Calu3 (cell line): ENCODE results near the gene BPNT1. TPM values are rescaled to one million over a fixed set of nuclear protein-coding genes. Genes with fewer than 3 reads are reported as not detected.

ENCODE experiments used
- BruUV-seq: library from RNA; stranded (reverse); fragments of 400-500 nt; replicated peaks from 2 replicates; lab custom pipeline; 2021; lab: Mats Ljungman, UMichigan
- CTCF ChIA-PET: fragments of 300-600 bp; sonication (Branson Sonifier 250); formaldehyde crosslinking; loops from one replicate; lab custom pipeline; 2022; ENCODE audit warnings: antibody characterized with exemption; lab: Charles Lee
- DNase-seq: peaks from one replicate; pipeline ENCODE4 v3.0.0; 2022
- H3K27ac Mint-ChIP-seq: one replicate; pipeline ENCODE4 v1.8.0; 2022; ENCODE audit warnings: mixed read lengths; ENCODE audit not compliant: unreplicated experiment
- H3K27me3 Mint-ChIP-seq: one replicate; pipeline ENCODE4 v1.8.0; 2022; ENCODE audit warnings: mixed read lengths; ENCODE audit not compliant: unreplicated experiment
- H3K36me3 Mint-ChIP-seq: one replicate; pipeline ENCODE4 v1.8.0; 2022; ENCODE audit warnings: mild to moderate bottlenecking, moderate library complexity, mixed read lengths; ENCODE audit not compliant: insufficient read depth, unreplicated experiment
- H3K4me1 Mint-ChIP-seq: one replicate; pipeline ENCODE4 v1.8.0; 2022; ENCODE audit warnings: mild to moderate bottlenecking, low read depth, mixed read lengths; ENCODE audit not compliant: unreplicated experiment
- H3K4me3 Mint-ChIP-seq: one replicate; pipeline ENCODE4 v1.8.0; 2022; ENCODE audit warnings: mild to moderate bottlenecking, low read depth, moderate library complexity, mixed read lengths; ENCODE audit not compliant: unreplicated experiment
- H3K9me3 Mint-ChIP-seq: one replicate; pipeline ENCODE4 v1.8.0; 2022; ENCODE audit warnings: low read depth, mixed read lengths; ENCODE audit not compliant: unreplicated experiment
- CTCF ChIP-seq: fragments of 200-600 bp; IDR thresholded peaks from one replicate; pipeline ENCODE4 v1.8.0; 2022; ENCODE audit warnings: antibody characterized with exemption; ENCODE audit not compliant: unreplicated experiment
- intact Hi-C: fragments of 100-400 bp; cut with micrococcal nuclease; formaldehyde crosslinking; loops from one replicate; pipeline ENCODE4 v1.10.0; 2022; ENCODE audit not compliant: unreplicated experiment
- microRNA-seq: library from miRNA; unstranded; fragments of <30 nt; microRNA quantifications from one replicate; pipeline ENCODE4 v1.2.0, GENCODE V29; 2022
- total RNA-seq: library from RNA; stranded (reverse); gene quantifications from 2 replicates; pipeline ENCODE4 v1.2.3, GENCODE V29; 2022

BPNT1 gene
- total RNA-seq, 1 experiment from 2014 or later: 46.9 TPM

- CTCF ChIA-PET: no interaction called here
- no peak for DNase-seq
- Mint-ChIP-seq H3K4me3 (no peak overlapping the region), H3K27ac (no peak overlapping the region), H3K36me3 (peaks cover 65% of the 10 kb centered on the region), H3K9me3 (no peaks in the 10 kb centered on the region), H3K4me1 (no peaks in the 10 kb centered on the region), H3K27me3 (no peaks in the 10 kb centered on the region)
- intact Hi-C loops: no loop called here
- no peak for TF ChIP-seq CTCF
- BruUV-seq: no TSS peak
Observed at GRCh38 chr1:220019071-220019470, 70.5 kb downstream of the BPNT1 start.

GRCh38 chr1:220013497-220013896 lies 76.1 kb downstream of the BPNT1 start:
- CTCF ChIA-PET: no interaction called here
- H3K4me3 Mint-ChIP-seq: no peak overlapping the region
- intact Hi-C loops: no loop called here
- no peak for DNase-seq
- H3K9me3 Mint-ChIP-seq: no peaks in the 10 kb centered on the region
- no TSS peak for BruUV-seq
- no peak for TF ChIP-seq CTCF
- H3K4me1 Mint-ChIP-seq: peaks cover 6% of the 10 kb centered on the region
- no peaks in the 10 kb centered on the region for H3K27me3 Mint-ChIP-seq
- no peak overlapping the region for H3K27ac Mint-ChIP-seq
- H3K36me3 Mint-ChIP-seq: peaks cover 59% of the 10 kb centered on the region

DNA sequence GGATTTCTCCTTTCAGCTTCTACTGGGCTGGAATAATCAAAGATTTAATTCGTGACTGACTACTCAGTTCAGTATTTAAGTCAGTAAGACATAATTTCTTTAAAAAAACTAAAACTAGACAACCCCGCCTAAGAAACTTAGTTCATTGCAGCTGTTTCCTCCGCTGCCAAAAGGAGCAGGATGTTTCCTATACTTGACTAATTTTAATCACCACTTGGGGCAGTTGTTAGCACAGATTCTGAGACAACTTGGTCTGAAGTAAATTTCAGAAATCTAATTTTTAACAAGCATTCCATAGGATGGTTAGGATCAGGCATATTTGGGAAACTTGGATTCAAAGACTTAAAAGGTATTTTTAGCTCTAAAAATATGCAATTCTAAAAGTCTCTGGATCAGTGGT lies 77.3 kb downstream of the BPNT1 start:
- Mint-ChIP-seq H3K36me3 (peaks cover 60% of the 10 kb centered on the region), H3K27ac (no peak overlapping the region)

GRCh38 chr1:220011620-220012019 lies 78.0 kb downstream of the BPNT1 start:
- no peak overlapping the region for H3K4me3 Mint-ChIP-seq
- intact Hi-C loops: no loop called here
- peaks cover 18% of the 10 kb centered on the region for H3K4me1 Mint-ChIP-seq
- no peak overlapping the region for H3K27ac Mint-ChIP-seq
- no peak for DNase-seq
- TF ChIP-seq CTCF: no peak
- H3K27me3 Mint-ChIP-seq: no peaks in the 10 kb centered on the region
- peaks cover 58% of the 10 kb centered on the region for H3K36me3 Mint-ChIP-seq
- CTCF ChIA-PET: interaction anchor here (0.6 kb wide), 1 partner anchor 25 kb away, joined by 3 read pairs; no protein-coding TSS in a partner anchor
- no peaks in the 10 kb centered on the region for H3K9me3 Mint-ChIP-seq
- BruUV-seq: no TSS peak

More for the DNA sequence above, 77.3 kb downstream of the BPNT1 start:
- no peaks in the 10 kb centered on the region for H3K27me3 Mint-ChIP-seq
- H3K9me3 Mint-ChIP-seq: no peaks in the 10 kb centered on the region
- DNase-seq: no peak
- H3K4me1 Mint-ChIP-seq: peaks cover 13% of the 10 kb centered on the region
- intact Hi-C loops: no loop called here
- H3K4me3 Mint-ChIP-seq: no peak overlapping the region
- BruUV-seq: no TSS peak
- no peak for TF ChIP-seq CTCF
- CTCF ChIA-PET: no interaction called here

Small RNAs within 50 kb of the gene (microRNA-seq; reads per million reads assigned to microRNA genes)
- gene MIR194-1 (33.1 reads per million, percentile 51 among the genes with 10 or more reads in this experiment), gene MIR215 (57.7 reads per million, percentile 58 among the genes with 10 or more reads in this experiment)

Other genes starting within 250 kb of the BPNT1 start
- 0.32 TPM in 1 of 2 replicates, not detected in the other for gene SLC30A10, start 161.2 kb downstream of the BPNT1 start, total RNA-seq
- gene EPRS1, start 43.3 kb downstream of the BPNT1 start, total RNA-seq: 143 and 155 TPM in 2 replicates
- gene IARS2, start 4.3 kb upstream of the BPNT1 start, total RNA-seq: 95.5 and 104 TPM in 2 replicates
- gene RAB3GAP2, start 182.7 kb upstream of the BPNT1 start, total RNA-seq: 43.2 and 48.0 TPM in 2 replicates